BLaER1 treated with 17β-estradiol and CSF1 and Interleukin-3, amounts not matched to agents 10 nM and 100 nM (cell line): Measurements from ENCODE around the gene GRM7.

Experiments
- H3K27ac ChIP-seq, 11 experiments: shearing (Covaris generic); formaldehyde crosslinking; 2 replicates each; pipeline ENCODE4 v1.8.1; 2022
- H3K27me3 ChIP-seq, 11 experiments: shearing (Covaris generic); formaldehyde crosslinking; 2 replicates each; pipeline ENCODE4 v1.8.1; 2022
- H3K36me3 ChIP-seq, 11 experiments: shearing (Covaris generic); formaldehyde crosslinking; 2 replicates each; pipeline ENCODE4 v1.8.1; 2022
- H3K4me1 ChIP-seq, 10 experiments: shearing (Covaris generic); formaldehyde crosslinking; 2 replicates each; pipeline ENCODE4 v1.8.1; 2022
- H3K4me2 ChIP-seq, 11 experiments: shearing (Covaris generic); formaldehyde crosslinking; 2 replicates each; pipeline ENCODE4 v1.8.1; 2022
- H3K4me3 ChIP-seq, 10 experiments: shearing (Covaris generic); formaldehyde crosslinking; 2 replicates each; pipeline ENCODE4 v1.8.1; 2022
- H3K9ac ChIP-seq, 11 experiments: shearing (Covaris generic); formaldehyde crosslinking; 2 replicates each; pipeline ENCODE4 v1.8.1; 2022
- H3K9me3 ChIP-seq, 11 experiments: shearing (Covaris generic); formaldehyde crosslinking; replicated peaks in 1 of 11; 2 replicates each; pipeline ENCODE4 v1.8.1; 2022
- H4K20me1 ChIP-seq, 11 experiments: shearing (Covaris generic); formaldehyde crosslinking; 2 replicates each; pipeline ENCODE4 v1.8.1; 2022
- Cebpa-rat ChIP-seq, 11 experiments: shearing (Covaris generic); IDR thresholded peaks; 2 replicates each; pipeline ENCODE4 v1.8.1; 2022

GRM7 gene

GRCh38 chr3:7371693-7372572 lies 511.0 kb downstream of the GRM7 start:
- Histone ChIP-seq H3K27ac (no peak overlapping the region), H3K9me3 (no peaks in the 10 kb centered on the region), H4K20me1 (no peaks in the 10 kb centered on the region), H3K27me3 (no peaks in the 10 kb centered on the region), H3K9ac (no peak overlapping the region), H3K4me3 (no peak overlapping the region), H3K36me3 (no peaks in the 10 kb centered on the region), H3K4me1 (peaks cover 0 to 11% (median 0%) of the 10 kb centered on the region in 10 experiments; a peak in 7 of 20 replicates), H3K4me2 (no peak overlapping the region)
- no peak for TF ChIP-seq Cebpa-rat (IDR thresholded peaks at IDR 0.05)

- no peaks in the 10 kb centered on the region for H3K27me3 ChIP-seq
- H4K20me1 ChIP-seq: no peaks in the 10 kb centered on the region
- H3K9me3 ChIP-seq: no peaks in the 10 kb centered on the region
- TF ChIP-seq Cebpa-rat (IDR thresholded peaks at IDR 0.05): no peak
- no peak overlapping the region for H3K4me3 ChIP-seq
- H3K27ac ChIP-seq: no peak overlapping the region
- no peak overlapping the region for H3K9ac ChIP-seq
- H3K36me3 ChIP-seq: no peaks in the 10 kb centered on the region
- no peak overlapping the region for H3K4me2 ChIP-seq
- H3K4me1 ChIP-seq: no peaks in the 10 kb centered on the region
Measured at GRCh38 chr3:7377103-7377502, 516.2 kb downstream of the GRM7 start.

DNA sequence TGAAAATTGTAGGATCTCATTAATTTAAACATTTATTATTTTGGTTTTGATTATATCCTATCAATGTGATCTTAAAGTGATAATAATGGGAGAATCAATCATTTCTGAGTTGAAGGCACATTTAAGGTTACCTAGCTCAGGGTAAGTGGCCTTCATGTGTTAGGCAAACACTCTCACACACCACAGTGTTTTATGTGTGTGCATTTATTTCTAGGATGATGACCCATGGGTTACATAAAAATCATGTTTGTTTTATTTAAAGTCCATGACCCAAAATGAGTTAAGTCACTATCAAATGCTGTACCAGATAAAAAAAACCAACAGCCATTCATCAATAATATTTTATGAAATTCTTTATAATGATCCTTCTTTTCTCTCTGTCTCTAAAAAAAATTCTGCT lies 520.8 kb downstream of the GRM7 start:
- Histone ChIP-seq H4K20me1 (no peaks in the 10 kb centered on the region), H3K4me2 (no peak overlapping the region), H3K9me3 (0 out of 22 replicates have a peak, but pooled peaks cover 0 to 4% (median 0%) of the 10 kb centered on the region in 11 experiments), H3K27ac (no peak overlapping the region), H3K27me3 (no peaks in the 10 kb centered on the region), H3K36me3 (no peaks in the 10 kb centered on the region), H3K4me1 (no peaks in the 10 kb centered on the region), H3K4me3 (no peak overlapping the region), H3K9ac (no peak overlapping the region)
- TF ChIP-seq Cebpa-rat (IDR thresholded peaks at IDR 0.05): no peak

GRCh38 chr3:7382293-7383010 lies 521.5 kb downstream of the GRM7 start:
- H3K9ac ChIP-seq: no peak overlapping the region
- no peak overlapping the region for H3K4me3 ChIP-seq
- H3K36me3 ChIP-seq: no peaks in the 10 kb centered on the region
- no peaks in the 10 kb centered on the region for H4K20me1 ChIP-seq
- no peak overlapping the region for H3K4me2 ChIP-seq
- H3K4me1 ChIP-seq: no peaks in the 10 kb centered on the region
- H3K27me3 ChIP-seq: no peaks in the 10 kb centered on the region
- no peak for TF ChIP-seq Cebpa-rat (IDR thresholded peaks at IDR 0.05)
- no peak overlapping the region for H3K27ac ChIP-seq
- H3K9me3 ChIP-seq: 0 out of 22 replicates have a peak, but pooled peaks cover 0 to 4% (median 0%) of the 10 kb centered on the region in 11 experiments

GRCh38 chr3:7385635-7386034 lies 524.7 kb downstream of the GRM7 start:
- H3K4me1 ChIP-seq: no peaks in the 10 kb centered on the region
- no peak for TF ChIP-seq Cebpa-rat (IDR thresholded peaks at IDR 0.05)
- no peaks in the 10 kb centered on the region for H3K36me3 ChIP-seq
- H3K4me3 ChIP-seq: no peak overlapping the region
- H3K9ac ChIP-seq: no peak overlapping the region
- H3K4me2 ChIP-seq: no peak overlapping the region
- no peak overlapping the region for H3K27ac ChIP-seq
- H3K9me3 ChIP-seq: 0 out of 22 replicates have a peak, but pooled peaks cover 0 to 4% (median 0%) of the 10 kb centered on the region in 11 experiments
- no peaks in the 10 kb centered on the region for H3K27me3 ChIP-seq
- no peaks in the 10 kb centered on the region for H4K20me1 ChIP-seq

DNA sequence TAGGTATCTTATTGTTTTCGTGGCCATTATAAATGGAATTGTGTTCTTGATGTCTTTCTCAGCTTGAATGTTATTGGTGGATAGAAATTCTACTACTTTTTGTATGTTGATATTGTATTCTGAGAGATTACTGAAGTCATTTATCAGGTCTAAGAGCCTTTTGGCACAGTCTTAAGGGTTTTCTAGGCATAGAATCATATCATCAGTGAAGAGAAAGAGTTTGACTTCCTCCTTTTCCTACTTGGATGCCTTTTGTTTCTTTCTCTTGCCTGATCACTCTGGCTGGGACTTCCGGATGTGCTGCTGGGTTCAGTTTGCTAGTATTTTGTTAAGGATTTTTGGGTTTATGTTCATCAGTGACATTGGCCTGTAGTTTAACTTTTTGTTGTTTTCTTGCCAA lies 527.1 kb downstream of the GRM7 start:
- Histone ChIP-seq H3K9ac (no peak overlapping the region), H3K4me3 (no peak overlapping the region), H3K9me3 (0 out of 22 replicates have a peak, but pooled peaks cover 0 to 4% (median 0%) of the 10 kb centered on the region in 11 experiments), H4K20me1 (no peaks in the 10 kb centered on the region), H3K4me1 (no peaks in the 10 kb centered on the region), H3K27ac (no peak overlapping the region), H3K27me3 (no peaks in the 10 kb centered on the region), H3K4me2 (no peak overlapping the region), H3K36me3 (no peaks in the 10 kb centered on the region)
- no peak for TF ChIP-seq Cebpa-rat (IDR thresholded peaks at IDR 0.05)

GRCh38 chr3:7392206-7392605 lies 531.3 kb downstream of the GRM7 start:
- Histone ChIP-seq H3K4me2 (no peak overlapping the region), H3K36me3 (no peaks in the 10 kb centered on the region), H3K27me3 (no peaks in the 10 kb centered on the region), H3K9ac (no peak overlapping the region), H4K20me1 (no peaks in the 10 kb centered on the region), H3K27ac (no peak overlapping the region), H3K9me3 (no peaks in the 10 kb centered on the region), H3K4me1 (no peaks in the 10 kb centered on the region), H3K4me3 (no peak overlapping the region)
- TF ChIP-seq Cebpa-rat (IDR thresholded peaks at IDR 0.05): no peak

DNA sequence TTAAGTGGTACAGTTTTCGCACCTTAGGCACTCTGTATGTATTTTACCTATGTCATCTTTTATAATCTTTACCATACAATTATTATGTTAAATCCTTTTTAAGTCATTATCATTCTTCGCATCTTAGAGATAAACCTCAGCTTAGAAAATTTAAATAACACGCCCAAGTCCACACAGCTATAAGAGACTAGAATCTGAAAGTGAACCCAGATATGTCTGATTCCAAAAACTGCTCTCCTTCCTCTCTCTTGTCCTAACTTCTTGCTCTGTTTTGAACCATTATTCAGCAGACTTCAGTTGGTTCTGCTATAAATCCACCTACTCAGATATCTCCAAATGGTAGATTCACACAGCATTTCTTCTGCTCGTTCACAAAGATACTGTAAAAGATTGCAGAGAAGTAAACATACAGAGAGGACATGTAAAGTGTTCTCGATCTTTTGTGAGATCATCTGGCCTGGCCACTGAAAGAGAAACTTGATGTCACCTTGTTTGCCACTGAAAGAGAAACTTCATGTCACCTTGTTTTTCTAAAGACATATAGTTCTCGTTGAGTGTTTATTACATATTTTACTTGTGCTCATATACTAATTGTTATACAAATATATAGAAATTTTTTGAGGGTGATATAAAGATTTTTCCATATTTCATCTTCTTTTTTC lies 533.2 kb downstream of the GRM7 start:
- H3K4me3 ChIP-seq: no peak overlapping the region
- H3K27me3 ChIP-seq: no peaks in the 10 kb centered on the region
- no peaks in the 10 kb centered on the region for H3K4me1 ChIP-seq
- no peak for TF ChIP-seq Cebpa-rat (IDR thresholded peaks at IDR 0.05)
- H3K27ac ChIP-seq: no peak overlapping the region
- H3K36me3 ChIP-seq: no peaks in the 10 kb centered on the region
- no peak overlapping the region for H3K9ac ChIP-seq
- H3K9me3 ChIP-seq: no peaks in the 10 kb centered on the region
- no peaks in the 10 kb centered on the region for H4K20me1 ChIP-seq
- H3K4me2 ChIP-seq: no peak overlapping the region

- Histone ChIP-seq H3K9me3 (no peaks in the 10 kb centered on the region), H4K20me1 (no peaks in the 10 kb centered on the region), H3K4me2 (no peak overlapping the region), H3K9ac (no peak overlapping the region), H3K27me3 (no peaks in the 10 kb centered on the region), H3K4me3 (no peak overlapping the region), H3K4me1 (no peaks in the 10 kb centered on the region), H3K36me3 (no peaks in the 10 kb centered on the region), H3K27ac (no peak overlapping the region)
- TF ChIP-seq Cebpa-rat (IDR thresholded peaks at IDR 0.05): no peak
Measured at GRCh38 chr3:7396534-7396933, 535.6 kb downstream of the GRM7 start.
